K562 (cell line): ENCODE data around the gene POLR1H. TPM values are rescaled to one million over a fixed set of nuclear protein-coding genes. Genes with fewer than 3 reads are reported as not detected.

Source experiments
- AFF4 ChIP-seq: sonication (generic); formaldehyde crosslinking; IDR thresholded peaks from 2 replicates; pipeline ENCODE4 v1.8.0; 2023; ENCODE audit warnings: mild to moderate bottlenecking, missing genetic modification reagents
- BMI1 ChIP-seq: fragments of 150-350 bp; IDR thresholded peaks from 2 replicates; pipeline ENCODE4 v1.6.1; 2014; ENCODE audit warnings: low read length
- BRF1 ChIP-seq: IDR thresholded peaks from 3 replicates; pipeline ENCODE4 v1.6.1; 2011; ENCODE audit warnings: borderline replicate concordance, mild to moderate bottlenecking; ENCODE audit not compliant: insufficient read length; ENCODE audit errors: extremely low read depth
- CREM ChIP-seq: IDR thresholded peaks from 2 replicates; pipeline ENCODE4 v1.6.1; 2014; ENCODE audit warnings: antibody characterized with exemption, low read depth
- E2F6 ChIP-seq, 2 experiments: IDR thresholded peaks; 2 replicates each; pipeline ENCODE4 v1.6.1; 2011; ENCODE audit warnings: borderline replicate concordance in 1 of 2, control low read depth in 1 of 2, low read depth in 1 of 2, low read length in 1 of 2, mild to moderate bottlenecking in 1 of 2, mixed read lengths in 1 of 2, moderate library complexity in 1 of 2; ENCODE audit not compliant: insufficient read depth in 1 of 2, insufficient read length in 1 of 2, poor library complexity in 1 of 2, severe bottlenecking in 1 of 2; ENCODE audit errors: extremely low read depth in 1 of 2
- EGR1 ChIP-seq: fragments of 450-650 bp; conservative IDR thresholded peaks from 2 replicates; pipeline ENCODE4 v1.6.1; 2017; ENCODE audit warnings: mild to moderate bottlenecking
- ESRRA ChIP-seq: fragments of 450-650 bp; IDR thresholded peaks from 2 replicates; pipeline ENCODE4 v1.6.1; 2014; ENCODE audit warnings: low read depth, mild to moderate bottlenecking, moderate library complexity, borderline replicate concordance
- KDM4B ChIP-seq, 2 experiments: fragments of 450-650 bp in 1 of 2; sonication (generic) in 1 of 2; IDR thresholded peaks; 2 replicates each; pipeline ENCODE4 v1.6.1; 2016 to 2017; ENCODE audit warnings: borderline replicate concordance in 2 of 2, antibody characterized with exemption in 1 of 2, low read depth in 1 of 2, mild to moderate bottlenecking in 1 of 2
- KHSRP ChIP-seq: fragments of 450-650 bp; IDR thresholded peaks from 2 replicates; pipeline ENCODE4 v1.6.1; 2017
- MBD2 ChIP-seq: sonication (generic); IDR thresholded peaks from 2 replicates; pipeline ENCODE4 v1.6.1; 2016; ENCODE audit warnings: low read depth, borderline replicate concordance
- MCM3 ChIP-seq: fragments of 450-650 bp; IDR thresholded peaks from 2 replicates; pipeline ENCODE4 v1.6.1; 2016
- MNT ChIP-seq, 2 experiments: fragments of 450-650 bp; conservative IDR thresholded peaks; 2 replicates each; pipeline ENCODE4 v1.6.1; 2017; ENCODE audit warnings: mild to moderate bottlenecking in 2 of 2, moderate library complexity in 2 of 2
- NRF1 ChIP-seq, 2 experiments: fragments of 450-650 bp; IDR thresholded peaks in 1 of 2; conservative IDR thresholded peaks in 1 of 2; 2 replicates each; pipeline ENCODE4 v1.6.1; 2014; ENCODE audit warnings: mild to moderate bottlenecking in 2 of 2
- PCBP1 ChIP-seq: fragments of 200-400 bp; formaldehyde crosslinking; IDR thresholded peaks from 2 replicates; pipeline ENCODE4 v1.6.1; 2018; ENCODE audit warnings: mild to moderate bottlenecking, low read depth, low read length; ENCODE audit not compliant: poor library complexity, severe bottlenecking
- POLR2G ChIP-seq: fragments of 200-400 bp; formaldehyde crosslinking; IDR thresholded peaks from 2 replicates; pipeline ENCODE4 v1.6.1; 2017; ENCODE audit warnings: low read depth, mild to moderate bottlenecking, antibody characterized with exemption, low read length, moderate library complexity
- SMAD1 ChIP-seq: fragments of 150-350 bp; IDR thresholded peaks from 2 replicates; pipeline ENCODE4 v1.6.1; 2014; ENCODE audit warnings: low read length, low read depth; ENCODE audit not compliant: partially characterized antibody
- XRCC4 ChIP-seq: IDR thresholded peaks from one replicate; pipeline ENCODE4 v1.6.1; 2011; ENCODE audit not compliant: insufficient read depth, insufficient read length; ENCODE audit errors: extremely low read depth
- YBX1 ChIP-seq: fragments of 450-650 bp; IDR thresholded peaks from 2 replicates; pipeline ENCODE4 v1.7.1; 2016; ENCODE audit warnings: mild to moderate bottlenecking
- polyA plus RNA-seq, 8 experiments: library from polyadenylated mRNA; depleted of rRNA in 4 of 8; stranded (reverse) in 5 of 8; unstranded in 3 of 8; fragments of >200 nt; fragmentation: Nextera tagmentation in 2 of 8; fragmentation: Illumina TruSeq in 1 of 8; extraction: Ambion mirVana in 2 of 8; extraction: Trizol in 1 of 8; gene quantifications; 2 replicates each; pipeline versions ENCODE4 v1.2.1 to v1.2.3, GENCODE V29; 2011 to 2014; ENCODE audit warnings: inconsistent platforms in 1 of 8, missing spikeins in 1 of 8
- total RNA-seq, 7 experiments: library from RNA; depleted of rRNA in 6 of 7; stranded (reverse); fragments of >200 nt in 6 of 7; fragmentation: Illumina TruSeq in 2 of 7; extraction: Trizol in 2 of 7; gene quantifications; 2 replicates each; pipeline versions ENCODE4 v1.2.1 to v1.2.3, GENCODE V29; 2011 to 2021; ENCODE audit warnings: low replicate concordance in 1 of 7

POLR1H gene
- total and polyA plus RNA-seq, 9 of the 15 experiments (the other 6 are each of a cell fraction or from before 2014, with no cell fraction given) = 92.2 to 333 (median 143) TPM

GRCh38 chr6:30100585-30101443 lies 39.7 kb downstream of the POLR1H start (continued):
- TF ChIP-seq AFF4 (no peak), E2F6 (IDR thresholded peaks at IDR 0.05; ENCODE audit: borderline replicate concordance in 1 of 2, extremely low read depth in 1 of 2, insufficient read depth in 1 of 2, insufficient read length in 1 of 2, low read depth in 1 of 2, low read length in 1 of 2, poor library complexity in 1 of 2, severe bottlenecking in 1 of 2) (peak in 1 of 2 experiments; percentile 80), EGR1 (peak; percentile 33; the same call in 1 of the 2 replicates), CREM (peak; percentile 31; the same call in 1 of the 2 replicates), NRF1 (conservative IDR thresholded peaks at IDR 0.05 in 1 of 2, IDR thresholded peaks at IDR 0.05 in 1 of 2) (peak; percentile 32 to 48; a peak in 3 of 4 replicates), SMAD1 (no peak), MCM3 (no peak), PCBP1 (peak; percentile 43), BMI1 (no peak), XRCC4 (no peak), POLR2G (no peak), ESRRA (no peak), KDM4B (IDR thresholded peaks at IDR 0.05; ENCODE audit: borderline replicate concordance in 2 of 2, low read depth in 1 of 2) (no peak), YBX1 (no peak), KHSRP (no peak), MNT (conservative IDR thresholded peaks at IDR 0.05) (0 out of 4 replicates have a peak, but pooled peaks of 1 of the 2 experiments have one; percentile 23), MBD2 (no peak), BRF1 (no peak)
